ENCODE data around the gene FAM107A.

DNA sequence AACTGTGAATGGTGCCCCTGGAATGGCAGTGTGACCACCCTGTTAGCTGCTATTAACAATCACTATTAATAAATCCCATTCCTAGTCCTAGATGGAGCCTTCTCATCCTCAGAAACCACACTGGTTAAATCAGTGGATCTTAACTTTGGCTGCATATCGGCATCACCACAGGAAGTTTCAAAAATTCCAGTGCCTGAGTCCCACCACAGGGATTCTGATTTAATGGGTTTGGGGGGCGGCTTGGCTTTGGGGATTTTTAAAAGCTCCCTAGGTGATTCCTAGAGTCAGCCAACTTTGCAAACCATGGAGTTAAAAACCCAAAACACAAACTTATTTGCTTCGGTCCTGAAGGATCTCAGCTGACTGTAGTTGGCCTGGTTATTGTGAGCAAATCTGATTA, 3.1 kb downstream of the FAM107A start:
- TF ChIP-seq EGR1 (IDR thresholded peaks at IDR 0.05; ENCODE audit: low read depth): no peak
- TF ChIP-seq, protein P1, sequence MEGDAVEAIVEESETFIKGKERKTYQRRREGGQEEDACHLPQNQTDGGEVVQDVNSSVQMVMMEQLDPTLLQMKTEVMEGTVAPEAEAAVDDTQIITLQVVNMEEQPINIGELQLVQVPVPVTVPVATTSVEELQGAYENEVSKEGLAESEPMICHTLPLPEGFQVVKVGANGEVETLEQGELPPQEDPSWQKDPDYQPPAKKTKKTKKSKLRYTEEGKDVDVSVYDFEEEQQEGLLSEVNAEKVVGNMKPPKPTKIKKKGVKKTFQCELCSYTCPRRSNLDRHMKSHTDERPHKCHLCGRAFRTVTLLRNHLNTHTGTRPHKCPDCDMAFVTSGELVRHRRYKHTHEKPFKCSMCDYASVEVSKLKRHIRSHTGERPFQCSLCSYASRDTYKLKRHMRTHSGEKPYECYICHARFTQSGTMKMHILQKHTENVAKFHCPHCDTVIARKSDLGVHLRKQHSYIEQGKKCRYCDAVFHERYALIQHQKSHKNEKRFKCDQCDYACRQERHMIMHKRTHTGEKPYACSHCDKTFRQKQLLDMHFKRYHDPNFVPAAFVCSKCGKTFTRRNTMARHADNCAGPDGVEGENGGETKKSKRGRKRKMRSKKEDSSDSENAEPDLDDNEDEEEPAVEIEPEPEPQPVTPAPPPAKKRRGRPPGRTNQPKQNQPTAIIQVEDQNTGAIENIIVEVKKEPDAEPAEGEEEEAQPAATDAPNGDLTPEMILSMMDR (IDR thresholded peaks at IDR 0.05 in 2 of 3, conservative IDR thresholded peaks at IDR 0.05 in 1 of 3; ENCODE audit: borderline replicate concordance in 1 of 3, insufficient read depth in 1 of 3, low read depth in 2 of 3, low read length in 2 of 3): no peak
- no peak for TF ChIP-seq ZNF274 (IDR thresholded peaks at IDR 0.05; ENCODE audit: low read depth, low read length)
- TF ChIP-seq JUND (IDR thresholded peaks at IDR 0.05): no peak
